Muscle of leg (tissue), 9 donors: ENCODE results near the gene MYO5C. TPM values are rescaled to one million over a fixed set of nuclear protein-coding genes. Genes with fewer than 3 reads are reported as not detected.

Experiments used
- polyA plus RNA-seq, 8 donors: library from polyadenylated mRNA; unstranded; fragments of 120-200 nt; gene quantifications; one replicate each; pipeline versions ENCODE4 v1.2.1 to v1.2.3, GENCODE V29; 2013; ENCODE audit warnings: inconsistent platforms in 1 of 8, low replicate concordance in 1 of 8; ENCODE audit not compliant: insufficient read length in 8 of 8, insufficient read depth in 1 of 8
- total RNA-seq: library from RNA; stranded (reverse); fragments of 120-200 nt; gene quantifications from one replicate; pipeline ENCODE4 v1.2.4, GENCODE V29; 2013

MYO5C gene
- total and polyA plus RNA-seq, 9 donors = 4.9 to 12.4 (median 6.0) TPM

Other genes with a start within 250 kb of the MYO5C start
- gene BCL2L10, start 183.0 kb downstream of the MYO5C start, total RNA-seq = not detected
- under 1 TPM in 4 of 8 donors, not detected in 4; 0.11 to 0.25 (median 0.18) TPM for gene BCL2L10, start 183.0 kb downstream of the MYO5C start, polyA plus RNA-seq
- 8.9 TPM for gene GNB5, start 104.4 kb downstream of the MYO5C start, total RNA-seq
- gene GNB5, start 104.4 kb downstream of the MYO5C start, polyA plus RNA-seq = 1 to 10 TPM; 4.7 to 9.8 (median 7.8) TPM
- gene MYO5A, start 233.1 kb upstream of the MYO5C start, total RNA-seq = 7.9 TPM
- gene MYO5A, start 233.1 kb upstream of the MYO5C start, polyA plus RNA-seq = 1 to 10 TPM; 3.9 to 9.9 (median 6.7) TPM